OCI-LY7 (cell line): ENCODE results near the gene PCDHA8. TPM values are rescaled to one million over a fixed set of nuclear protein-coding genes. Genes with fewer than 3 reads are reported as not detected.
"Not testable (repeated sequence)": the region's sequence is repeated elsewhere in the genome, so short reads cannot be mapped to it uniquely, and the experiment has no call there.

Experiments
- BruUV-seq: library from RNA; stranded (reverse); fragments of 400-500 nt; replicated peaks from 2 replicates; lab custom pipeline; 2021; lab: Mats Ljungman, UMichigan
- CTCF ChIA-PET: fragments of 300-600 bp; sonication (Branson Sonifier 250); formaldehyde crosslinking; loops from one replicate; lab custom pipeline; 2022; ENCODE audit warnings: antibody characterized with exemption; ENCODE audit not compliant: unreplicated experiment; lab: Charles Lee
- POLR2A ChIA-PET: fragments of 300-600 bp; sonication (Branson Sonifier 250); formaldehyde crosslinking; loops from one replicate; lab custom pipeline; 2022; ENCODE audit warnings: antibody characterized with exemption; lab: Charles Lee
- DNase-seq: peaks from one replicate; pipeline ENCODE4 v3.0.0-alpha.2; 2015; ENCODE audit warnings: low spot score
- H2AFZ ChIP-seq: fragments of 200-600 bp; sonication (generic), shearing (Covaris generic); 2 replicates; pipeline ENCODE4 v1.6.1; 2014; ENCODE audit warnings: mild to moderate bottlenecking, antibody characterized with exemption, low read length, moderate library complexity
- H3K27ac ChIP-seq: fragments of 200-600 bp; sonication (generic); 2 replicates; pipeline ENCODE4 v1.5.1; 2014; ENCODE audit warnings: mixed run types, low read depth, mild to moderate bottlenecking, moderate library complexity, low read length, inconsistent platforms; ENCODE audit not compliant: poor library complexity, severe bottlenecking
- H3K36me3 ChIP-seq: fragments of 200-600 bp; sonication (generic); 2 replicates; pipeline ENCODE4 v1.6.1; 2014; ENCODE audit warnings: mild to moderate bottlenecking, antibody characterized with exemption, low read length, moderate library complexity, mixed read lengths; ENCODE audit not compliant: insufficient read depth
- H3K4me1 ChIP-seq: fragments of 200-600 bp; sonication (generic); 2 replicates; pipeline ENCODE4 v1.5.1; 2014; ENCODE audit warnings: mild to moderate bottlenecking, low read length; ENCODE audit not compliant: insufficient read depth, poor library complexity, severe bottlenecking
- H3K4me2 ChIP-seq: fragments of 200-600 bp; sonication (generic); 2 replicates; pipeline ENCODE4 v1.6.1; 2014; ENCODE audit warnings: mild to moderate bottlenecking, low read length
- H3K4me3 ChIP-seq: fragments of 200-600 bp; sonication (generic); 2 replicates; pipeline ENCODE4 v1.5.1; 2014; ENCODE audit warnings: mild to moderate bottlenecking, low read depth, low read length; ENCODE audit not compliant: poor library complexity, severe bottlenecking
- H3K79me2 ChIP-seq: fragments of 200-600 bp; sonication (generic); 2 replicates; pipeline ENCODE4 v1.6.1; 2016; ENCODE audit warnings: low read depth, mild to moderate bottlenecking, low read length, moderate library complexity, mixed read lengths; ENCODE audit not compliant: insufficient read depth
- H3K9me2 ChIP-seq: fragments of 200-600 bp; sonication (generic); 2 replicates; pipeline ENCODE4 v1.6.1; 2016; ENCODE audit warnings: mild to moderate bottlenecking, low read length, mixed read lengths; ENCODE audit not compliant: insufficient read depth
- H3K9me3 ChIP-seq: fragments of 200-600 bp; sonication (generic); 2 replicates; pipeline ENCODE4 v1.6.1; 2014; ENCODE audit warnings: mild to moderate bottlenecking, mixed run types, low read length, mixed read lengths
- H4K20me1 ChIP-seq: fragments of 200-600 bp; sonication (generic); 2 replicates; pipeline ENCODE4 v1.6.1; 2014; ENCODE audit warnings: mild to moderate bottlenecking, antibody characterized with exemption, low read length, moderate library complexity, mixed read lengths; ENCODE audit not compliant: insufficient read depth
- CTCF ChIP-seq: fragments of 200-600 bp; sonication (generic); conservative IDR thresholded peaks from 2 replicates; pipeline ENCODE4 v1.5.1; 2014; ENCODE audit warnings: mild to moderate bottlenecking, antibody characterized with exemption, low read length, moderate library complexity, mixed read lengths
- EZH2phosphoT487 ChIP-seq: fragments of 200-600 bp; sonication (generic); IDR thresholded peaks from 2 replicates; pipeline ENCODE4 v1.6.1; 2018; ENCODE audit warnings: low read depth, borderline replicate concordance, mild to moderate bottlenecking, mixed run types, antibody characterized with exemption, low read length, moderate library complexity, mixed read lengths
- intact Hi-C: fragments of 100-400 bp; cut with micrococcal nuclease; formaldehyde crosslinking; loops from one replicate; pipeline ENCODE4 v1.10.0; 2022; ENCODE audit not compliant: unreplicated experiment
- total RNA-seq, 2 experiments: library from RNA; depleted of rRNA in 1 of 2; stranded (reverse); fragments of >200 nt in 1 of 2; shearing (Covaris generic) in 1 of 2; gene quantifications; 2 replicates each; pipeline ENCODE4 v1.2.3, GENCODE V29; 2014 to 2022

PCDHA8 gene
- total RNA-seq, 2 experiments from 2014 or later = not detected

- Histone ChIP-seq H3K9me3 (no peaks in the 10 kb centered on the region), H4K20me1 (no peaks in the 10 kb centered on the region), H3K4me3 (no peak overlapping the region), H3K36me3 (no peaks in the 10 kb centered on the region), H3K4me2 (no peak overlapping the region), H3K9me2 (no peaks in the 10 kb centered on the region), H3K27ac (no peak overlapping the region), H3K79me2 (no peaks in the 10 kb centered on the region), H3K4me1 (no peaks in the 10 kb centered on the region), H2AFZ (no peak overlapping the region)
- ChIA-PET CTCF (no interaction called here), POLR2A (no interaction called here)
- intact Hi-C loops = no loop called here
- no TSS peak for BruUV-seq
- DNase-seq = no peak
- TF ChIP-seq EZH2phosphoT487 (no peak), CTCF (no peak)
Measured at GRCh38 chr5:140808889-140809291, 32.1 kb upstream of the PCDHA8 start.

- intact Hi-C loops = no loop called here
- no peaks in the 10 kb centered on the region for H3K9me3 ChIP-seq
- no peak within 1 kb of the TSS for H3K27ac ChIP-seq
- peak; percentile 93 for TF ChIP-seq CTCF
- TF ChIP-seq EZH2phosphoT487 = no peak
- no peaks in the 10 kb centered on the region for H3K79me2 ChIP-seq
- no peak within 1 kb of the TSS for H3K4me2 ChIP-seq
- BruUV-seq = no TSS peak
- no peaks in the 10 kb centered on the region for H3K4me1 ChIP-seq
- H3K9me2 ChIP-seq = no peaks in the 10 kb centered on the region
- H4K20me1 ChIP-seq = no peaks in the 10 kb centered on the region
- no peak within 1 kb of the TSS for H3K4me3 ChIP-seq
- peak; percentile 52 for DNase-seq
- ChIA-PET CTCF (no interaction called here), POLR2A (no interaction called here)
- no peak within 1 kb of the TSS for H2AFZ ChIP-seq
- no peaks in the 10 kb centered on the region for H3K36me3 ChIP-seq
Measured at GRCh38 chr5:140821375-140822280, 19.4 kb upstream of the PCDHA8 start, which contains the start of gene PCDHA5. Gene PCDHA5 (plus strand): TSS chr5:140821613.

DNA sequence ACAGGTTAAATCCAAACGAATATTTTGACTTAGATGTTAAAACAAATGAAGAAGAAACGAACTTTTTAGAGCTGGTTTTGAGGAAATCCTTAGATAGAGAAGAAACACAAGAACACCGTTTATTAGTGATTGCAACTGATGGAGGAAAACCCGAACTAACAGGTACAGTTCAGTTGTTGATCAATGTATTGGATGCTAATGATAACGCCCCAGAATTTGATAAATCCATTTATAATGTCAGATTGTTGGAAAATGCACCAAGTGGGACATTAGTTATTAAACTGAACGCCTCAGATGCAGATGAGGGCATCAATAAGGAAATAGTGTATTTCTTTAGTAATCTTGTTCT lies 18.7 kb upstream of the PCDHA8 start:
- Histone ChIP-seq H3K4me1 (no peaks in the 10 kb centered on the region), H2AFZ (no peak overlapping the region), H3K4me2 (no peak overlapping the region), H3K9me3 (no peaks in the 10 kb centered on the region), H3K4me3 (no peak overlapping the region), H3K27ac (no peak overlapping the region), H3K36me3 (no peaks in the 10 kb centered on the region), H3K9me2 (no peaks in the 10 kb centered on the region), H4K20me1 (no peaks in the 10 kb centered on the region), H3K79me2 (no peaks in the 10 kb centered on the region)
- BruUV-seq = no TSS peak
- ChIA-PET POLR2A (no interaction called here), CTCF (no interaction called here)
- no peak for DNase-seq
- intact Hi-C loops = no loop called here
- TF ChIP-seq CTCF (peak; percentile 55), EZH2phosphoT487 (no peak)

GRCh38 chr5:140822969-140823368 lies 18.0 kb upstream of the PCDHA8 start:
- intact Hi-C loops, BruUV-seq: not testable (repeated sequence)

More at GRCh38 chr5:140822969-140823368, 18.0 kb upstream of the PCDHA8 start:
- DNase-seq, H3K9me2 ChIP-seq, H3K4me2 ChIP-seq, H3K36me3 ChIP-seq, H3K79me2 ChIP-seq, H3K4me3 ChIP-seq, POLR2A ChIA-PET, H3K27ac ChIP-seq, H2AFZ ChIP-seq, CTCF ChIA-PET, H4K20me1 ChIP-seq, H3K4me1 ChIP-seq, H3K9me3 ChIP-seq: not testable (repeated sequence)
